Endothelial cell of umbilical vein (primary cell): ENCODE data around the gene TLX1. TPM values are rescaled to one million over a fixed set of nuclear protein-coding genes. Genes with fewer than 3 reads are reported as not detected.

ENCODE experiments used
- BruUV-seq: library from RNA; stranded (reverse); fragments of 400-500 nt; replicated peaks from 2 replicates; lab custom pipeline; 2021; lab: Mats Ljungman, UMichigan
- CTCF ChIA-PET: fragments of 300-600, 350-600 bp; sonication (Branson Sonifier 250); formaldehyde crosslinking; loops from one replicate; lab custom pipeline; 2021; ENCODE audit warnings: antibody characterized with exemption, inconsistent platforms; lab: Charles Lee
- POLR2A ChIA-PET: fragments of 300-600, 350-600 bp; sonication (Branson Sonifier 250); formaldehyde crosslinking; loops from one replicate; lab custom pipeline; 2021; ENCODE audit warnings: antibody characterized with exemption, inconsistent platforms; lab: Charles Lee
- DNase-seq: peaks from one replicate; pipeline ENCODE4 v3.0.0-alpha.2; 2011; ENCODE audit warnings: low read depth, low spot score
- FAIRE-seq: peaks from 2 replicates; lab custom pipeline; 2011; peaks lifted over from hg19 to GRCh38; lab: Jason Lieb, UNC
- H2AFZ ChIP-seq: 2 replicates; pipeline ENCODE4 v1.6.0; 2012; ENCODE audit warnings: low read depth, low read length, control low read depth, inconsistent platforms
- H3K27ac ChIP-seq: 2 replicates; pipeline ENCODE4 v1.5.1; 2011; ENCODE audit warnings: low read depth, mild to moderate bottlenecking, control low read depth, low read length, moderate library complexity; ENCODE audit not compliant: insufficient read depth
- H3K27me3 ChIP-seq, 2 experiments: 2 replicates each; pipeline versions ENCODE4 v1.6.0 to v1.6.1; 2011; ENCODE audit warnings: low read length in 2 of 2, mixed read lengths in 1 of 2; ENCODE audit not compliant: control insufficient read depth in 2 of 2, insufficient read depth in 2 of 2
- H3K36me3 ChIP-seq, 2 experiments: 2 replicates in 1 of 2; 3 replicates in 1 of 2; pipeline ENCODE4 v1.5.1; 2011; ENCODE audit warnings: low read length in 2 of 2, mild to moderate bottlenecking in 1 of 2, moderate library complexity in 1 of 2; ENCODE audit not compliant: control insufficient read depth in 2 of 2, insufficient read depth in 2 of 2; ENCODE audit errors: extremely low read depth in 1 of 2
- H3K4me1 ChIP-seq: 3 replicates; pipeline ENCODE4 v1.5.1; 2011; ENCODE audit warnings: mild to moderate bottlenecking, low read length; ENCODE audit not compliant: control insufficient read depth, insufficient read depth; ENCODE audit errors: extremely low read depth
- H3K4me2 ChIP-seq: 2 replicates; pipeline ENCODE4 v1.6.1; 2011; ENCODE audit warnings: low read length, control low read depth, mixed read lengths; ENCODE audit not compliant: insufficient read depth
- H3K4me3 ChIP-seq, 3 experiments: fragments of 200-600 bp in 1 of 3; sonication (generic), shearing (Covaris generic) in 1 of 3; replicated peaks in 1 of 3; 2 replicates each; pipeline ENCODE4 v1.5.1; 2011 to 2016; ENCODE audit warnings: control low read depth in 3 of 3, low read length in 3 of 3, mild to moderate bottlenecking in 2 of 3, inconsistent platforms in 1 of 3, low read depth in 1 of 3, moderate library complexity in 1 of 3; ENCODE audit not compliant: insufficient read depth in 1 of 3
- H3K79me2 ChIP-seq: 2 replicates; pipeline ENCODE4 v1.6.0; 2012; ENCODE audit warnings: low read length, inconsistent platforms; ENCODE audit not compliant: control insufficient read depth, insufficient read depth
- H3K9ac ChIP-seq: replicated peaks from 2 replicates; pipeline ENCODE3; 2011; ENCODE audit warnings: low read length, control low read depth; ENCODE audit not compliant: insufficient read depth; ENCODE audit errors: extremely low read depth
- H3K9me1 ChIP-seq: replicated peaks from 3 replicates; pipeline ENCODE4 v1.6.0; 2011; ENCODE audit warnings: mild to moderate bottlenecking, low read length; ENCODE audit not compliant: control insufficient read depth, insufficient read depth; ENCODE audit errors: extremely low read depth
- H3K9me3 ChIP-seq: replicated peaks from 2 replicates; pipeline ENCODE4 v1.5.1; 2012; ENCODE audit warnings: low read length, inconsistent platforms; ENCODE audit not compliant: control insufficient read depth, insufficient read depth
- H4K20me1 ChIP-seq: replicated peaks from 2 replicates; pipeline ENCODE3; 2011; ENCODE audit warnings: mild to moderate bottlenecking, low read length; ENCODE audit not compliant: control insufficient read depth, insufficient read depth; ENCODE audit errors: extremely low read depth
- EZH2 ChIP-seq: IDR thresholded peaks from 2 replicates; pipeline ENCODE4 v1.6.1; 2012; ENCODE audit warnings: borderline replicate concordance, low read depth, mild to moderate bottlenecking, moderate library complexity, low read length, inconsistent platforms; ENCODE audit not compliant: severe bottlenecking
- GATA2 ChIP-seq: IDR thresholded peaks from 2 replicates; pipeline ENCODE4 v1.7.0; 2011; ENCODE audit warnings: low read depth, mild to moderate bottlenecking, moderate library complexity, mixed read lengths, low read length; ENCODE audit not compliant: insufficient read length, insufficient read depth
- JUN ChIP-seq: IDR thresholded peaks from 2 replicates; pipeline ENCODE4 v1.6.1; 2011; ENCODE audit warnings: borderline replicate concordance, low read depth; ENCODE audit not compliant: insufficient read length, insufficient read depth
- MYC ChIP-seq: IDR thresholded peaks from one replicate; pipeline ENCODE4 v1.6.1; 2011; ENCODE audit warnings: mild to moderate bottlenecking, low read depth, low read length
- POLR2A ChIP-seq: IDR thresholded peaks from 2 replicates; pipeline ENCODE4 v1.6.1; 2012; ENCODE audit warnings: low read depth, mild to moderate bottlenecking, control low read depth, low read length
- dilution Hi-C: fragments of 300-500 bp; cut with MboI; formaldehyde crosslinking; loops from one replicate; pipeline ENCODE4 v1.15.0; 2019; ENCODE audit warnings: low sequenced_read_pairs; ENCODE audit not compliant: extremely low pct_ligation_motif_present
- intact Hi-C: fragments of 100-400 bp; cut with micrococcal nuclease; formaldehyde crosslinking; loops from one replicate; pipeline ENCODE4 v1.10.0; 2022
- polyA plus RNA-seq, 4 experiments: library from polyadenylated mRNA; depleted of rRNA in 3 of 4; stranded (reverse) in 3 of 4; unstranded in 1 of 4; fragments of >200 nt; gene quantifications; 2 replicates each; pipeline versions ENCODE4 v1.2.1 to v1.2.3, GENCODE V29; 2011 to 2012; ENCODE audit warnings: missing spikeins in 1 of 4
- total RNA-seq: library from RNA; stranded (reverse); gene quantifications from 2 replicates; pipeline ENCODE4 v1.2.3, GENCODE V29; 2021

Gene TLX1
- total and polyA plus RNA-seq, 2 donors (not counting 3 experiments of a cell fraction or from before 2014, with no cell fraction given): not detected

DNA sequence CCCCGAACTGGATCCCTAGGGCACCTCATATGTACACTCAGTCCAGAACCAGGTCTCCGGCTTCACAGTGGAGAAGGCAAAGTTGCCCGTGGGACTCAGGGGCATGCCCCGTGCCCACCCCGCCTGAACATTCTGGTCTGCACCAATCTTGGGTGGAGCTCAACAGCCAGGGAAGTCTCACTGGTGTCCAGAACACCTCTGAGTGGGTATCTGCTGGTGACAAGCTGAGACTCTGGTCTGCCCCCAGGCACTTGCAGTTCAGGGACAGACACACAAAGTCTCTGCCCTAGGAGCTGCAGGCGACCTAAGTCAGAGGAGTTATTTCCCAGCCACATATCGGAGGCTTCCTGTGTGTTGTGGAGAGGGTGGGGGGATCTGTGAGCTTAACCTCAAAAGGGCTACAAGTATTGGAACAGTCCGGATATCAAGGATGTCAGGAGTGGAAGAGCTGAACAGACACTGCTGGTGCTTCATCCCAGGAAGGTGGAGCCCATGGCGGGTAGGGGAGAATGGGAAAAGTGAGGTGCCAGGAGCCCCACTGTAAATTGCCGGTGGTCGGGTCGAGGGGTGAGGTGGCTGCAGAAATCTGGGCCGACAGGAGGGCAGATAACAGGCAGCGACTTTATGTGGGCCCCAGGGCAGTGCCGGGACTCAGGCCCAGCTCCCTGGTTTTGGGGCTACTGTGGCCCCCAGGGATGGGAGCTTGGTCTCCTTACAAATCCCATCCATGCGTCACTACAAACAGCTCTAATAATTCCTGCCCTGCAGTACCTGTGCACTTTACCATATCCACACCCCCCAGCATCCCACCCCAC is 8.6 kb upstream of the TLX1 start:
- no TSS peak for BruUV-seq
- FAIRE-seq: no peak
- Histone ChIP-seq H3K4me3 (no peak overlapping the region), H4K20me1 (no peaks in the 10 kb centered on the region), H2AFZ (no peak overlapping the region), H3K79me2 (no peaks in the 10 kb centered on the region), H3K36me3 (no peaks in the 10 kb centered on the region), H3K9me3 (no peaks in the 10 kb centered on the region), H3K4me2 (no peak overlapping the region), H3K27me3 (peaks cover 81 to 96% of the 10 kb centered on the region in 2 experiments), H3K9ac (no peak overlapping the region), H3K9me1 (no peaks in the 10 kb centered on the region), H3K4me1 (no peaks in the 10 kb centered on the region), H3K27ac (no peak overlapping the region)
- POLR2A ChIA-PET: interaction anchor here (0.5 kb wide), 1 partner anchor 96 kb away, joined by 3 read pairs; no protein-coding TSS in a partner anchor
- dilution Hi-C loops (no loop called here), intact Hi-C loops (no loop called here)
- no peak for DNase-seq
- CTCF ChIA-PET: interaction anchor here (0.7 to 1.9 kb wide), 5 partner anchors 10 to 39 kb away, joined by 3 to 12 read pairs (median 6); no protein-coding TSS in a partner anchor
- TF ChIP-seq JUN (no peak), EZH2 (peak; percentile 53), MYC (no peak), GATA2 (no peak)

DNA sequence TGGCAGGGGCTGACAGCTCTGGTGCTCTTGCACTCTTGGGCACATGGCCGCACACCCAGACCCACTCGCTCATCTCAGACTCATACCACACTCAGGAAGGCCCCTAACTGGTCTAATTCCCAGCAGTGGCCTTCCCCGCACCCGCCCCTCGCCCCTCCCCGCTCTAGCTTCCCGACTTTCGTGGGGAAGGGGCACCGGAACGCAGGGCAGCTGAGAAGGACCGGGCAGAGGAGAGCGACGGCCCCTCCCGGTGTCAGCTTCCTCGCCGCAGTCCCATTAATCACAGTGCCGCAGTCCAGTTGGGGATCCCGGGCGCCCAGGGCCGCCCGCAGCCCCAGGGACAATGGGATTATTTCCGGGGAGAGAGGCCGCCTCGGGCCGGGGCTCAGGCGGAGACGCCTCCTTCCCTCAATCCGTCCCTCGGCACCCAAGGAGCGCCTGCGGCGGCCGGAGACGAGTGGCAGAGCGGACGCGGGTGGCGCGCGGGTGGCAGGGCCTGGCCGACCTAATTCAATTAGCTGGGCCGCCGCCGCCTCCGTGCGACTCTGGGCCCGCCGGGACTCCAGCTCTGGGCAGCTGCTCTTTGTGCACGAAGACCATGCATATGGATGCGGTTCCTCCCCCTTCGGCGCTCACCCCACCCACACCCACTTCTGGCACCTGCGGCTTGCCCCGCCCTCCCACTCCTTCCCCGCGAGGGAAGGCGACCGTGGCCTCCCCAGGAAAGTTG is 7.8 kb upstream of the TLX1 start:
- FAIRE-seq (no peak), DNase-seq (no peak)
- TF ChIP-seq POLR2A: no peak
- peak; percentile 75 for TF ChIP-seq EZH2
- TF ChIP-seq MYC: no peak
- TF ChIP-seq JUN: no peak
- no TSS peak for BruUV-seq
- ChIA-PET POLR2A (no interaction called here), CTCF (interaction anchor here (1.4 to 1.9 kb wide), 4 partner anchors 18 to 38 kb away, joined by 6 to 12 read pairs (median 10); no protein-coding TSS in a partner anchor)
- Histone ChIP-seq H3K36me3 (no peaks in the 10 kb centered on the region), H2AFZ (no peak overlapping the region), H3K4me1 (no peaks in the 10 kb centered on the region), H4K20me1 (no peaks in the 10 kb centered on the region), H3K4me3 (no peak overlapping the region), H3K9me1 (no peaks in the 10 kb centered on the region), H3K9ac (no peak overlapping the region), H3K27ac (no peak overlapping the region), H3K27me3 (peaks cover 86 to 97% of the 10 kb centered on the region in 2 experiments), H3K4me2 (no peak overlapping the region), H3K79me2 (no peaks in the 10 kb centered on the region), H3K9me3 (no peaks in the 10 kb centered on the region)
- intact Hi-C loops: no loop called here
- dilution Hi-C loops: no loop called here
